GM12865 (cell line): ENCODE data around the gene TMTC4.
"Not testable (repeated sequence)": the region's sequence is repeated elsewhere in the genome, so short reads cannot be mapped to it uniquely, and the experiment has no call there.

Source experiments
- DNase-seq: peaks from one replicate; pipeline ENCODE4 v3.0.0; 2010; ENCODE audit warnings: low read depth
- H3K4me3 ChIP-seq: 2 replicates; pipeline ENCODE4 v1.5.1; 2011; ENCODE audit warnings: mild to moderate bottlenecking, low read depth, low read length, control low read depth
- TF ChIP-seq, protein P1 (sequence below): IDR thresholded peaks from 2 replicates; pipeline ENCODE4 v1.5.1; 2011; ENCODE audit warnings: low read length, control low read depth, low read depth, inconsistent platforms; ENCODE audit not compliant: insufficient read depth; ENCODE audit errors: missing control alignments

The TMTC4 gene

DNA sequence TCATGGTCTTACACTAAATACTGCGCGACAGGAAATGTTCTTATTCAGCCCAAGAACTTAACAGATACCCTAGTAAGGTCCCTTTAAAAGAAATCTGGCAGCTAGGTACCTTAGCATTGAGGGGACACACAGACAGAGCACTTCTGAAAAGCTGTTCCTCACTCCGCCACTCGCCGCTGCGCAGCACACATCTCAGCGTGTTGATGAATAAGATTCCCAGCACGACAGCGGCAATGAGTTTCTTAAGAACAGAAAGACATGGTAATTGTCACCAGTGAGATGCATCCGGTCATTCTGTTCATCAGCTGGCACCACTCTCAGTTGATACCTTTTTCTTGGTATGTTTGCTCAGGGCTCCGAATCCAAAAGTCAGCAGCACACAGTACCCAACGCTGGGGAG lies 39.9 kb downstream of the TMTC4 start:
- H3K4me3 ChIP-seq, result no peak overlapping the region
- TF ChIP-seq, protein P1, sequence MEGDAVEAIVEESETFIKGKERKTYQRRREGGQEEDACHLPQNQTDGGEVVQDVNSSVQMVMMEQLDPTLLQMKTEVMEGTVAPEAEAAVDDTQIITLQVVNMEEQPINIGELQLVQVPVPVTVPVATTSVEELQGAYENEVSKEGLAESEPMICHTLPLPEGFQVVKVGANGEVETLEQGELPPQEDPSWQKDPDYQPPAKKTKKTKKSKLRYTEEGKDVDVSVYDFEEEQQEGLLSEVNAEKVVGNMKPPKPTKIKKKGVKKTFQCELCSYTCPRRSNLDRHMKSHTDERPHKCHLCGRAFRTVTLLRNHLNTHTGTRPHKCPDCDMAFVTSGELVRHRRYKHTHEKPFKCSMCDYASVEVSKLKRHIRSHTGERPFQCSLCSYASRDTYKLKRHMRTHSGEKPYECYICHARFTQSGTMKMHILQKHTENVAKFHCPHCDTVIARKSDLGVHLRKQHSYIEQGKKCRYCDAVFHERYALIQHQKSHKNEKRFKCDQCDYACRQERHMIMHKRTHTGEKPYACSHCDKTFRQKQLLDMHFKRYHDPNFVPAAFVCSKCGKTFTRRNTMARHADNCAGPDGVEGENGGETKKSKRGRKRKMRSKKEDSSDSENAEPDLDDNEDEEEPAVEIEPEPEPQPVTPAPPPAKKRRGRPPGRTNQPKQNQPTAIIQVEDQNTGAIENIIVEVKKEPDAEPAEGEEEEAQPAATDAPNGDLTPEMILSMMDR, result no peak
- no peak for DNase-seq

DNA sequence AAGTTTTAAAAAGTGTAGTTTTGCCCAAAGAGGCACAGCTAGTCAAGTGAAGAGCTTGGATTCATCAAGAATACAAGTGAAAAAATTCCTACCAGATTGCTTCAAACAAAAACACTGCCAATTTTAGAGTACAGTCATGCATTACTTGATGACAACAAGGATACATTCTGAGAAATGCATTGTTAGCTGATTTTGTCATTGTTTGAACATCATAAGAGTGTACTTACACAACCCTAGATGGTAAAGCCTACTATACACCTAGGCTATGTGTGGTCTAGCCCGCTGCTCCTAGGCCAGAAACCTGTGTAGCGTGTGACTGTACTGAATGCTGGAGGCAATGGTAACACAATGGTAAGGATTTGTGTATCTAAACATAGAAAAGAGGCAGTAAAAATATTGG lies 41.1 kb downstream of the TMTC4 start:
- H3K4me3 ChIP-seq, result no peak overlapping the region
- no peak for DNase-seq
- TF ChIP-seq, protein P1, result no peak

DNA sequence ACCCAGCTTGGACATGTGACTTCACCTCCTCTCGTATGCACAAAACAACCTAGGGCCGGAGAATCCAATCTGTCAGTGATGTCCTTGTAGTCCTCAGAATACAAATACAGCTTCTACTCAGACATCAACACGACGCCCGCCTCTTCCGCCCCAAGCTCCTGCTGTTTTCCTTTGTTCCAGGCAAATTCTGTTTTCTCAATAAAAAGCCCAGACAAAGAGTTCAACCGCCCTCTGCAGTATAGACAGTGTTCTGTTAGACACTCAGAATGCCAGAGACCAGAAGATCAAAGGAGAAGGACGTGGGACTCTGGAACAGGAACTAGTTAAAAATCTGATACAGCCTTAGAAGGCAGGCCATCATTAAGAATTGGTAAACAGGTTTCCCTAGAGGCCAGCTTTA lies 44.0 kb downstream of the TMTC4 start:
- no peak for DNase-seq
- TF ChIP-seq, protein P1, result no peak
- H3K4me3 ChIP-seq, result no peak overlapping the region

DNA sequence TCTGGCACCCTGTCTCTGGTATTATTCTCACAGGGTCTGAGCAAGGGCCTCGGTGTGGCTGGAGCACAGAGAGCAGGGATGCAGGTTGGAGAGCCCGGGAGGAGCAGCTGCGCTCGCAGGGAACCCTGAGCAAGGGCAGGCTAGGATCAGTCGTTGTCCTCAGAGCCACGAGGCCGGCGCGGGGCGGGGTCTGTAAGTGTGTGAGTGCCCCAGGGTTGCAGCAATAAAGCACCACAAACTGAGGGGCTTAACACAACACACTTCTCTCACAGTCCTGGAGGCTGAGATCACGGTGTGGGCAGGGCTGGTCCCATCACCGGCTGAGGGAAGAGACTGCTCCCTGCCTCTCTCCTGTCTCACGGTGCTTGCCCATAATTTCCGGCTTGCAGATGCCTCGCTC lies 47.5 kb downstream of the TMTC4 start:
- no peak overlapping the region for H3K4me3 ChIP-seq
- TF ChIP-seq, protein P1, result no peak
- DNase-seq, result no peak

GRCh38 chr13:100625447-100625846 lies 49.1 kb downstream of the TMTC4 start:
- DNase-seq, result no peak
- H3K4me3 ChIP-seq, result no peak overlapping the region
- TF ChIP-seq, protein P1, result no peak

DNA sequence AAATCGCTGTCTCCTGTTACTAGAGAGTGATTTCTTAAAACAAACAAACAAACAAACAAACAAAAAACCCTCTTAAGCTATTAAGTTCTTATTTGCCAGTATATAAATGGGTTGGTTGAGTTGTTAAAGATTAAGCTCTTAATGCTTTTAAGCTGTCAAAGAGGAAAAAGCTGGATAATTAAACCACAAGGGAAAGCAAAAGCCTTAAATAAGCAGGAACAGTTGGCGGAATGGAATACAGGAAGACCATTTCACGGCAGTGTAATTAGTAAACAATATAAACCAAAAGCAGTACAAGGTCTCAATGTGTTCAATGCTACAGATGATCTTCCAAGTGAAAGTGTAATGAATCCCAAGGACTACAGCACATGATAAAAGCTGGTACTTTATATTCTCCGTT lies 53.8 kb downstream of the TMTC4 start:
- DNase-seq, result no peak

DNA sequence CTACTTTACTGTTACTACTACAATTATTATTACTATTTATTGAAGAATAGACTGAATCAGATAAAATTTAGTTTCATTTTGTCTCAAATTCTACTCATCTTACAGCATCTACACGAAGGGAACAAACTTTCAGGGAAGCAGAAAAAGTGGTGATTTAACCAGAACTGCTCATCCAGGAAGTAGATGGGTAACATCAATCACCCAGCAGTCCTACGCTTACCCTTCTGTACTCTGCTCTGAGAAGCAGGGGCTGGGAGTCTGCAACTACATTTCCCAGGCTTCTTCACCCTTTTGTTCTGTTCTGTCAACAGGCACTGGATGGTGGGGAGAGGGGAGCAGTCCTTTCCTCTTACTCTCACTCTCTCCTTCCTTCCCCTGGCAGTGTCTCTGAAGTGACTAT lies 54.7 kb downstream of the TMTC4 start:
- no peak overlapping the region for H3K4me3 ChIP-seq
- DNase-seq, result no peak
- TF ChIP-seq, protein P1, result no peak

More for the DNA sequence above, 53.8 kb downstream of the TMTC4 start:
- no peak overlapping the region for H3K4me3 ChIP-seq
- TF ChIP-seq, protein P1, result no peak

- DNase-seq, H3K4me3 ChIP-seq: not testable (repeated sequence)
Measured at GRCh38 chr13:100618897-100619296, 55.7 kb downstream of the TMTC4 start.
